H9 (cell line): ENCODE data around the gene IQUB. TPM values are rescaled to one million over a fixed set of nuclear protein-coding genes. Genes with fewer than 3 reads are reported as not detected.

Experiments used
- DNase-seq: peaks from one replicate; pipeline ENCODE4 v3.0.0-alpha.2; 2017
- H2AFZ ChIP-seq: one replicate; pipeline ENCODE4 v1.6.1; 2013; ENCODE audit warnings: mild to moderate bottlenecking, low read length, control low read depth, moderate library complexity
- H2AK5ac ChIP-seq: 2 replicates; pipeline ENCODE4 v1.6.1; 2013; ENCODE audit warnings: low read length, control low read depth, mixed read lengths; ENCODE audit not compliant: insufficient read length
- H2BK120ac ChIP-seq: one replicate; pipeline ENCODE4 v1.6.1; 2013; ENCODE audit warnings: low read depth, mild to moderate bottlenecking, low read length, control low read depth, inconsistent platforms; ENCODE audit not compliant: poor library complexity, severe bottlenecking
- H2BK12ac ChIP-seq: 2 replicates; pipeline ENCODE4 v1.6.1; 2013; ENCODE audit warnings: low read length, control low read depth, mixed read lengths, low read depth; ENCODE audit not compliant: insufficient read length
- H2BK15ac ChIP-seq: 2 replicates; pipeline ENCODE4 v1.6.1; 2013; ENCODE audit warnings: low read depth, low read length, control low read depth
- H2BK20ac ChIP-seq: one replicate; pipeline ENCODE4 v1.6.1; 2013; ENCODE audit warnings: low read depth, mild to moderate bottlenecking, low read length, control low read depth, inconsistent platforms; ENCODE audit not compliant: poor library complexity, severe bottlenecking
- H2BK5ac ChIP-seq: 2 replicates; pipeline ENCODE4 v1.6.1; 2013; ENCODE audit warnings: low read length, control low read depth, mixed read lengths; ENCODE audit not compliant: insufficient read length
- H3K14ac ChIP-seq: 2 replicates; pipeline ENCODE4 v1.6.1; 2013; ENCODE audit warnings: low read length, control low read depth; ENCODE audit not compliant: insufficient read depth
- H3K18ac ChIP-seq: 2 replicates; pipeline ENCODE4 v1.6.1; 2013; ENCODE audit warnings: low read depth, mild to moderate bottlenecking, mixed read lengths, low read length, control low read depth; ENCODE audit not compliant: insufficient read length
- H3K23ac ChIP-seq: 2 replicates; pipeline ENCODE4 v1.6.1; 2013; ENCODE audit warnings: low read length, control low read depth, mixed read lengths, low read depth; ENCODE audit not compliant: insufficient read length
- H3K23me2 ChIP-seq: 2 replicates; pipeline ENCODE4 v1.6.1; 2013; ENCODE audit warnings: low read depth, mild to moderate bottlenecking, mixed read lengths, low read length, control low read depth; ENCODE audit not compliant: insufficient read length, poor library complexity, severe bottlenecking
- H3K27ac ChIP-seq: 2 replicates; pipeline ENCODE4 v1.5.1; 2013; ENCODE audit warnings: low read length, control low read depth, mixed read lengths, low read depth; ENCODE audit not compliant: insufficient read length
- H3K27me3 ChIP-seq: 2 replicates; pipeline ENCODE4 v1.6.1; 2013; ENCODE audit warnings: low read length, control low read depth, inconsistent platforms; ENCODE audit not compliant: insufficient read depth
- H3K4ac ChIP-seq: 2 replicates; pipeline ENCODE4 v1.6.1; 2013; ENCODE audit warnings: low read depth, mild to moderate bottlenecking, control low read depth, inconsistent platforms, low read length, moderate library complexity
- H3K4me1 ChIP-seq: 2 replicates; pipeline ENCODE4 v1.6.1; 2013; ENCODE audit warnings: low read length, control low read depth, inconsistent platforms; ENCODE audit not compliant: insufficient read depth
- H3K4me2 ChIP-seq: 2 replicates; pipeline ENCODE4 v1.6.1; 2013; ENCODE audit warnings: low read length, control low read depth, mixed read lengths; ENCODE audit not compliant: insufficient read length, insufficient read depth
- H3K56ac ChIP-seq: 2 replicates; pipeline ENCODE4 v1.6.1; 2013; ENCODE audit warnings: low read depth, mild to moderate bottlenecking, mixed read lengths, low read length, control low read depth; ENCODE audit not compliant: insufficient read length
- H3K79me1 ChIP-seq: 2 replicates; pipeline ENCODE4 v1.6.1; 2013; ENCODE audit warnings: low read depth, mild to moderate bottlenecking, moderate library complexity, low read length, control low read depth, inconsistent platforms; ENCODE audit not compliant: insufficient read depth, poor library complexity, severe bottlenecking
- H3K79me2 ChIP-seq: 2 replicates; pipeline ENCODE4 v1.6.1; 2013; ENCODE audit warnings: low read length, control low read depth, inconsistent platforms; ENCODE audit not compliant: insufficient read depth
- H3K9ac ChIP-seq: 2 replicates; pipeline ENCODE4 v1.6.1; 2013; ENCODE audit warnings: low read length, control low read depth, mixed read lengths; ENCODE audit not compliant: insufficient read length; ENCODE audit errors: extremely low read depth
- H3K9me3 ChIP-seq: one replicate; pipeline ENCODE4 v1.6.1; 2013; ENCODE audit warnings: low read depth, low read length, inconsistent platforms; ENCODE audit not compliant: control insufficient read depth
- H3T11ph ChIP-seq: one replicate; pipeline ENCODE4 v1.6.1; 2013; ENCODE audit warnings: mild to moderate bottlenecking, low read length, control low read depth, inconsistent platforms
- H4K20me1 ChIP-seq: one replicate; pipeline ENCODE4 v1.6.1; 2013; ENCODE audit not compliant: control insufficient read depth, insufficient read length, insufficient read depth
- H4K5ac ChIP-seq: 2 replicates; pipeline ENCODE4 v1.6.1; 2013; ENCODE audit warnings: low read depth, mild to moderate bottlenecking, mixed read lengths, low read length, control low read depth; ENCODE audit not compliant: insufficient read length
- H4K8ac ChIP-seq: replicated peaks from 2 replicates; pipeline ENCODE4 v1.6.1; 2013; ENCODE audit warnings: low read length, control low read depth, mixed read lengths, low read depth; ENCODE audit not compliant: insufficient read length
- H4K91ac ChIP-seq: 2 replicates; pipeline ENCODE4 v1.6.1; 2013; ENCODE audit warnings: low read depth, mild to moderate bottlenecking, moderate library complexity, mixed read lengths, low read length, control low read depth; ENCODE audit not compliant: insufficient read length
- H3K27ac Mint-ChIP-seq, 3 experiments: 2 replicates in 2 of 3; 3 replicates in 1 of 3; pipeline ENCODE4 v1.8.0; 2020 to 2021; ENCODE audit warnings: mixed read lengths in 3 of 3, mild to moderate bottlenecking in 1 of 3, moderate library complexity in 1 of 3
- H3K27me3 Mint-ChIP-seq: 2 replicates; pipeline ENCODE4 v1.8.0; 2021; ENCODE audit warnings: low read depth, mild to moderate bottlenecking, moderate library complexity, mixed read lengths
- H3K36me3 Mint-ChIP-seq, 3 experiments: 2 replicates in 2 of 3; 3 replicates in 1 of 3; pipeline ENCODE4 v1.8.0; 2020 to 2021; ENCODE audit warnings: low read depth in 3 of 3, mixed read lengths in 3 of 3; ENCODE audit not compliant: insufficient read depth in 1 of 3
- H3K4me1 Mint-ChIP-seq, 2 experiments: 2 replicates each; pipeline ENCODE4 v1.8.0; 2020; ENCODE audit warnings: mixed read lengths in 2 of 2
- H3K4me3 Mint-ChIP-seq, 2 experiments: 2 replicates in 1 of 2; 3 replicates in 1 of 2; pipeline ENCODE4 v1.8.0; 2020 to 2021; ENCODE audit warnings: mild to moderate bottlenecking in 2 of 2, mixed read lengths in 2 of 2, moderate library complexity in 1 of 2
- H3K9me3 Mint-ChIP-seq, 2 experiments: 2 replicates in 1 of 2; 3 replicates in 1 of 2; pipeline ENCODE4 v1.8.0; 2020; ENCODE audit warnings: mild to moderate bottlenecking in 2 of 2, mixed read lengths in 2 of 2, moderate library complexity in 1 of 2
- CTCF ChIP-seq: fragments of 200-600 bp; sonication (generic); conservative IDR thresholded peaks from 3 replicates; pipeline ENCODE4 v1.8.0; 2021; ENCODE audit warnings: antibody characterized with exemption, mild to moderate bottlenecking
- WGBS: extraction: QIAGEN DNeasy Blood & Tissue Kit; methylation state at CpG from one replicate; pipeline ENCODE4 v1.1.7; 2013; ENCODE audit warnings: missing lambda C conversion rate, low lambda C conversion rate, mixed read lengths; ENCODE audit not compliant: insufficient read length; ENCODE audit errors: extremely low coverage; 5-methylcytosine and 5-hydroxymethylcytosine counted together
- total RNA-seq: library from RNA; stranded (reverse); gene quantifications from 2 replicates; pipeline ENCODE4 v1.2.1, GENCODE V29; 2021

The IQUB gene
- total RNA-seq, 1 experiment from 2014 or later, result 0.28 TPM

- DNase-seq, result no peak
- Histone ChIP-seq H4K5ac (no peak overlapping the region), H3T11ph (no peak overlapping the region), H3K9me3 (no peaks in the 10 kb centered on the region), H3K79me2 (no peaks in the 10 kb centered on the region), H3K27me3 (no peaks in the 10 kb centered on the region), H2AK5ac (no peak overlapping the region), H4K20me1 (no peaks in the 10 kb centered on the region), H2AFZ (no peak overlapping the region), H2BK20ac (no peak overlapping the region), H2BK5ac (no peak overlapping the region), H3K4me2 (no peak overlapping the region), H3K27ac (no peak overlapping the region), H3K9ac (no peak overlapping the region), H2BK15ac (no peak overlapping the region), H4K8ac (no peak overlapping the region), H3K18ac (no peak overlapping the region), H2BK12ac (no peak overlapping the region), H3K23ac (no peak overlapping the region), H4K91ac (no peak overlapping the region), H3K56ac (no peak overlapping the region), H3K4ac (no peak overlapping the region), H3K14ac (no peak overlapping the region), H3K23me2 (no peaks in the 10 kb centered on the region), H3K4me1 (no peaks in the 10 kb centered on the region), H3K79me1 (no peaks in the 10 kb centered on the region), H2BK120ac (no peak overlapping the region)
- H3K36me3 Mint-ChIP-seq, result peaks cover 2 to 11% (median 2%) of the 10 kb centered on the region in 3 experiments; a peak in 3 of 7 replicates
- no peak for TF ChIP-seq CTCF
- H3K4me3 Mint-ChIP-seq, result no peak overlapping the region
- H3K27me3 Mint-ChIP-seq, result no peaks in the 10 kb centered on the region
- peaks cover 3 to 5% of the 10 kb centered on the region in 2 experiments; a peak in 3 of 5 replicates for H3K9me3 Mint-ChIP-seq
- H3K27ac Mint-ChIP-seq, result no peak overlapping the region; a peak in 1 of 7 replicates
- H3K4me1 Mint-ChIP-seq, result peaks cover 6 to 7% of the 10 kb centered on the region in 2 experiments
- WGBS, result no CpG with 5 or more reads among the region's 2 CpGs
Observed at GRCh38 chr7:123472327-123472726, 62.1 kb downstream of the IQUB start.
